ENCODE results near the gene CACNA2D3.
"Not testable (repeated sequence)": the region's sequence is repeated elsewhere in the genome, so short reads cannot be mapped to it uniquely, and the experiment has no call there.

Gene CACNA2D3

GRCh38 chr3:54969652-54970051, 847.3 kb downstream of the CACNA2D3 start:
- TF ChIP-seq CTCF (IDR thresholded peaks at IDR 0.05; ENCODE audit: insufficient read depth, low read depth, low read length, missing control alignments): no peak
- DNase-seq (ENCODE audit: low read depth): no peak
- H3K4me3 ChIP-seq (ENCODE audit: low read depth, low read length): no peak overlapping the region

GRCh38 chr3:54970895-54971294, 848.5 kb downstream of the CACNA2D3 start:
- H3K4me3 ChIP-seq (ENCODE audit: low read depth, low read length): no peak overlapping the region
- no peak for TF ChIP-seq CTCF (IDR thresholded peaks at IDR 0.05; ENCODE audit: insufficient read depth, low read depth, low read length, missing control alignments)

GRCh38 chr3:54977439-54977838, 855.1 kb downstream of the CACNA2D3 start:
- no peak for DNase-seq (ENCODE audit: low read depth)
- no peak for TF ChIP-seq CTCF (IDR thresholded peaks at IDR 0.05; ENCODE audit: insufficient read depth, low read depth, low read length, missing control alignments)
- no peak overlapping the region for H3K4me3 ChIP-seq (ENCODE audit: low read depth, low read length)

More at GRCh38 chr3:54970895-54971294, 848.5 kb downstream of the CACNA2D3 start:
- no peak for DNase-seq (ENCODE audit: low read depth)

GRCh38 chr3:54977946-54978345, 855.6 kb downstream of the CACNA2D3 start:
- not testable (repeated sequence) for DNase-seq (ENCODE audit: low read depth); H3K4me3 ChIP-seq (ENCODE audit: low read depth, low read length)

- H3K4me3 ChIP-seq (ENCODE audit: low read depth, low read length): no peak overlapping the region
- DNase-seq (ENCODE audit: low read depth): no peak
- TF ChIP-seq CTCF (IDR thresholded peaks at IDR 0.05; ENCODE audit: insufficient read depth, low read depth, low read length, missing control alignments): no peak
Measured at GRCh38 chr3:54982807-54983206, 860.5 kb downstream of the CACNA2D3 start.

- DNase-seq (ENCODE audit: low read depth): no peak
- no peak overlapping the region for H3K4me3 ChIP-seq (ENCODE audit: low read depth, low read length)
- no peak for TF ChIP-seq CTCF (IDR thresholded peaks at IDR 0.05; ENCODE audit: insufficient read depth, low read depth, low read length, missing control alignments)
Measured at GRCh38 chr3:54983266-54984099, 861.1 kb downstream of the CACNA2D3 start.

GRCh38 chr3:54985856-54986255, 863.5 kb downstream of the CACNA2D3 start:
- no peak for DNase-seq (ENCODE audit: low read depth)
- TF ChIP-seq CTCF (IDR thresholded peaks at IDR 0.05; ENCODE audit: insufficient read depth, low read depth, low read length, missing control alignments): no peak
- H3K4me3 ChIP-seq (ENCODE audit: low read depth, low read length): no peak overlapping the region
